Muscle of back (tissue), 11 donors: ENCODE results near the gene RPTOR. TPM values are rescaled to one million over a fixed set of nuclear protein-coding genes. Genes with fewer than 3 reads are reported as not detected.
"Not testable (repeated sequence)": the region's sequence is repeated elsewhere in the genome, so short reads cannot be mapped to it uniquely, and the experiment has no call there.

Experiments used
- DNase-seq, 3 donors: peaks; one replicate each; pipeline versions ENCODE4 v3.0.0 to v3.0.0-alpha.2; 2013
- polyA plus RNA-seq, 10 donors: library from polyadenylated mRNA; unstranded; fragments of 120-200 nt; gene quantifications; one replicate each; pipeline ENCODE4 v1.2.1, GENCODE V29; 2013; ENCODE audit not compliant: insufficient read length in 10 of 10

RPTOR gene
- polyA plus RNA-seq, 10 donors: 18.8 to 24.3 (median 21.2) TPM

DNA sequence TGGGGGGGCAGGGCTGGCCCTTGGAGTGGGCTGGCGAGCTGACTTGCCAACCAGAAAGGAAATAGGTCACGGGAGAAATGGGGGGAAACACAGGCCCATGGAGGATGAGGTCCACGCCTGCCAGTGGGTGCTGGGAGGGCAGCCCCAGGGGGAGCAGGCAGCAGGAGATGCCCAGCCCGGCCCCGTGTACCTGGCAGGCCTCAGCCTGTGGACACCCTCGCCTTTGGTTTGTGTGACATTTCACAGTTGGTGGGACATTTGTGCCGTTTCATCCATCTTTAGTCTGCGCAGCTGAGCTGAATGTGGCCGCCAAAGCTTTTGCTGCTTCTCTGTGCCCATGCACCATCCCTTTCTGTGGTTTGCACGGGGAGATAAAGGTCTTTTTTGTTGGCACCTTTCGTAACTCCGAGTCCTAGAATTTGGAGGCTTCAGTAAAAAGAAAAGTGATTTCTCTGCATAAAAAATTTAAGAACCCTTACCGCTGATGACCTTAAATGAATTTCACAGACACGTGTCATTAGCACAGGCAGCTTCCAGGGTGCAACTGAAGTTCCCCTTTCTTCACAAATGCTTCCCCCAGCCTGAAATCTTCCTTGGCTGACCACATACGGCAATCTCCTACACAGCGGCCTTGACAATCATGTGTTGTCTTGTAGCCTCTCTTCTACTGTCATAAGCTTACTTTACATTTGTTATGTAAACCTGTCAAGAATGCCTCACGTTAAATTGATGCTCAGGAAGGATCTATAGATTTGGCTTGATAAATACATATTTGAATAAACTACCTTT, 193.6 kb downstream of the RPTOR start:
- DNase-seq: peak in 1 of 3 donors; percentile 29

DNA sequence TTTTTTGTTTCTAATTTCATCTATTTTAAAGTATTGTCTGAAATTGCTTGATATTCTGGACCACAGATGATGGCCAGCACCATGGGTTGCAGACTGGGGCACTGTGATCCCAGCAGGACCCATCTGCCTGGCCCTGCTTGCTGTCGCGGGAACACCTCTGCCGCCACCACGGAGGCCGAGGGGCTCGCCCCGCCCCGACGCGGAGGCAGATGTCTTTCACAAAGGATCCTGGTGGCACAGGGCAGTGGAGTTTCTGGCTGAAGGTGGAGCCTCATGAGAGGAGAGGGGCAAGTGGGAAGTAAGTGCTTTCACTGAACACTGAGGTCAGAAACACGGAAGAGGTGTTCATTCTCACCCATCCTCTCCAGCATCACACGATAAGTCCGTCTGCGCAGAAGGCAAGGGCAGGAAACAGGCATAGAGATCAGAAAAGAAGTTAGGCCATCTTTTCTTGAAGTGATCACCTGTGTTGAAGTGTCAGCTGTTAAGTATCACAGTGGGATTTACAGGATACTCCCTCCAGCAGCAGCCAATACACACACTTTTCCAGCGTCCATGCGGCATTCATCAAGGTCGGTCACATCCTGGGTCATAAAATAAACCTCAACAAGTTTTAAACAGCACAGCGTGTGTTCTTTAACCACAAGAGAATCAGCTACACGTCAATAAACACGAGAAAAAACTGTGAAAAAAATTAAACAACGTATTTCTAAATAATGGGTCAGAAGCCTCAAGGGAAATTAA, 194.5 kb downstream of the RPTOR start:
- no peak for DNase-seq

- no peak for DNase-seq
These were observed 195.5 kb downstream of the RPTOR start for GRCh38 chr17:80740141-80740540.

GRCh38 chr17:80742091-80742490, 197.5 kb downstream of the RPTOR start:
- DNase-seq: no peak

DNA sequence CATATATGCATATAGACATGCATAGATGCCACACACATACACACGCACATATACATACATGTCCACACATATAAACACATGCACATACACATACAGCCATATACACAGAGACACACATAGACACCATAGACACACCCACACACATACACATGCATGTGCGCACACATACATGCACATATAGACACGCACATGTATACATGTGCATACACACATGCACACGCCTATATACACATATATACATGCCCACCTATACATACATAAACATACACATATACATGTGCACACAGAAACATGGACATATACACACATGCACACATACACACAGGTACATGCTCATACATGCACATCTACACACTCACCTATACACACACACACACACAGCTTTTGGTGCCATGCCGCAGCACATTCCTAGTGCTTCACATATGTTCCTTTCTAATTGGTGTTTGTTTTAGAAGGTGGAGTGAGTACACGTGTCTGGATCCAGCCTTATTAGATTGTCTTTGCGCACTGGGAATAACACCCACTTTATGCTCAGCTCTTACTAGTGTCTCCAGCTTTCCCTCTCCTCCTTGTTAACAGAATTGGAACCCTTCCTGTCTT, 198.0 kb downstream of the RPTOR start:
- DNase-seq: no peak

GRCh38 chr17:80743181-80743771, 198.6 kb downstream of the RPTOR start:
- no peak for DNase-seq

DNA sequence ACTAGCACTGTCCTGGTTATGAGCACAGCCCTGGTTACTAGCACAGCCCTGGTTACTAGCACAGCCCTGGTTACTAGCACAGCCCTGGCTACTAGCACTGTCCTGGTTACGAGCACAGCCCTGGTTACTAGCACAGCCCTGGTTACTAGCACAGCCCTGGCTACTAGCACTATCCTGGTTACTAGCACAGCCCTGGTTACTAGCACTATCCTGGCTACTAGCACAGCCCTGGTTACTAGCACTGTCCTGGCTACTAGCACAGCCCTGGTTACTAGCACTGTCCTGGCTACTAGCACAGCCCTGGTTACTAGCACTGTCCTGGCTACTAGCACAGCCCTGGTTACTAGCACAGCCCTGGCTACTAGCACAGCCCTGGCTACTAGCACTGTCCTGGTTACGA, 199.3 kb downstream of the RPTOR start:
- not testable (repeated sequence) for DNase-seq

GRCh38 chr17:80744725-80745124, 200.1 kb downstream of the RPTOR start:
- not testable (repeated sequence) for DNase-seq

DNA sequence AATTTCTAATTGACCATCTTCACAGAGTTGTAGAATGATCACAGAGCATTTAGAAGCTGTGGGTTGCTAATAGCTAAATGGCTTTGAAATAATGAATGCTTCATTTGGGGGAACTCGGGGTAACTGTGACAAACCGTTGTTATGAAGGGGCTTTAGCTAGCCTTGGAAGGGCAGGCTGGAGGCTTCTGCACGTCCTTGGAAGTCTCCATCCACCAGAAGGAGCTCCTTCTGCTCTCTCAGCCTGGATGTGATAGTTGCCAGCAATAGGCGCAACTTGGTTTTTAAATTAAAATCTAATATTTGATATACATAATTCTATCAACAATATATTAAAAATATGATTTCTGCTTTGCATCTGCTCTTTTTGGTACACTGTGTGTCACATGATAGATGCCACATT, 200.5 kb downstream of the RPTOR start:
- DNase-seq: no peak

DNA sequence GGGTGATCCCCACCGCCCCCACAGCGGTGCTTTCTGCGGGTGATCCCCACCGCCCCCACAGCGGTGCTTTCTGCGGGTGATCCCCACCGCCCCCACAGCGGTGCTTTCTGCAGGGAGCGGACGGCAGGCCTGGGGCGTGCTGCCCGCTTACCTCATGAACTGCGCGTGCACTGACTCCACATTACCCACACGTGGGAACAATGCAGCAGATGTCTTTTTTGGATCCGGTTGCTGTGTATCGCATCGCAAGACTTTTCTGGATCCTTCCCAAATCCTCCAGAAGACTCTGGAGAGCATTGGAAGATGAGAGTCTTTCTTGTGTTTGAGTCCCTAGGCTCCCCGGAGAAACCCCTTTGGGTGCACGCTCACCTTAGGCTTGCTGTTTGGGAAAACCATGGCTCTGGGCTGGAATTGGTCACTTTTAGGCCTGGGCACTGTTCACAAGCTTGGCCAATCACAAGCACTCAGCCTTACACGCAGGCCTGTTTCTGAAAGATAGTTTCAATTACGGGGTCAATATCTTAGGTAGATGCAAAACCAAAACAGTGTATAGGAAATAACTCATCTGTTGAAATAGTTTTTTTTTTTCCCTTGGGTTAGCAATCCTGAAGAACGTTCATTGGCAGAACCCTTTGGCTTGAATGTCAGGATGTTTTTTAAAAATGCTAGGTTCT, 201.8 kb downstream of the RPTOR start:
- DNase-seq: peak in 1 of 3 donors; percentile 71

GRCh38 chr17:80747469-80747868, 202.8 kb downstream of the RPTOR start:
- DNase-seq: no peak

DNA sequence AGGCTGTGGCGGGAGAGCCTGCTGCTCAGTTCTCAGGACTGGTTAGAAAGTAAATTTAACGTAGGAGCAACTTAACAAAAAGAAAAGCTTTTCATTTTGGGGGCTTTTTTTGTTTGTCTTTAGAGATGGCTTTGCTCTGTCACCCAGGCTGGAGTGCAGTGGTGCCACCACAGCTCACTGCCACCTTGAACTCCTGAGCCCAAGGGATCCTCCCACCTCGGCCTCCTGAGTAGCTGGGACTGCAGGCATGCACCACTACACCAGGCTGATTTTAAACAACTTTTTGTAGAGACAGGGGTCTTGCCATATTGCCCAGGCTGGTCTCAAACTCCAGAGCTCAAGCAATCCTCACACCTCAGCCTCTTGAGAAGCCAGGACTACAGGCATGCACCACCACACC, 205.0 kb downstream of the RPTOR start:
- DNase-seq: no peak

- DNase-seq: no peak
These were observed 205.6 kb downstream of the RPTOR start for GRCh38 chr17:80750263-80750662.

DNA sequence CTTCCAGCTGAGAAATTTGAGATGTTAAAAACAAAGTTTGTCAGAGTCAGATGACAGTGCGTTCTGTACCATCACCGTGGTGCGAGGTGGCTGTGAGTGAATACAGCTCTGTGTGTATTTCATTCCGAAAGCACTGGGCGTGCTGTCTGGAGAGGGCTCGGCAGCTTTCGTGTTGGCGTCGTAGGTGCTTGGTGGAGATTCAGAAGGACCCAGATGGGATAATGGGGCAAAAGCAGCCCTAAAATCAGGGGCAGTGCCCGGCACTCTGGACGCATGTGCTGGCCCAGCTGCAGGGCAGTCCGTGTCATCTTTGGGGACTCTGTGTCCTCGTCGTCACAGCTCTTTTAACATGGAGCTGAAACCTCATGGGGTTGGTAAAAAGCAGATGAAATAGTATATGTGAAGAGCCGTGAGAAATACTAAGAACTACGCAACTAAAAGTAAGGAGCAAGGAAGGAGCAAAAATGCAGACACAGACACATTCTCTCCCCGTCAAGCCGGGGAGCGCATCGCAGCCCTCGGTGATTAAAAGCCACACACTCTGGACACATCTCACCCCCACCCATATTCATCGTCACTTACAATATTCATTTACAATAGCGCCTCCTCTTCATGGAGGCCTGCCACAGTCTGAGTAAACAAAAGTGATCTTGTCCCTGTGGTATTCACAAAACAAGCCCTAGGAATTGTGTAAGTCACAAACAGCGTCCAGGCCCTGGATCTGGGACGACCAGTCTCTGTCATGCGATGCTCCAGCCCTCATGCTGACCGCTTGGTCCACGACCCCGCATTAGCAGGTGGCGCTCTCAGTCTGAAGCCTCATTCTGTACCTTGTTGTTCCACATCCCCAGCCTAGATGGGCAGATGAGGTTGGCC, 206.7 kb downstream of the RPTOR start:
- peak in 1 of 3 donors; percentile 41 for DNase-seq

GRCh38 chr17:80751946-80752581, 207.4 kb downstream of the RPTOR start:
- DNase-seq: peak in 1 of 3 donors; percentile 22

DNA sequence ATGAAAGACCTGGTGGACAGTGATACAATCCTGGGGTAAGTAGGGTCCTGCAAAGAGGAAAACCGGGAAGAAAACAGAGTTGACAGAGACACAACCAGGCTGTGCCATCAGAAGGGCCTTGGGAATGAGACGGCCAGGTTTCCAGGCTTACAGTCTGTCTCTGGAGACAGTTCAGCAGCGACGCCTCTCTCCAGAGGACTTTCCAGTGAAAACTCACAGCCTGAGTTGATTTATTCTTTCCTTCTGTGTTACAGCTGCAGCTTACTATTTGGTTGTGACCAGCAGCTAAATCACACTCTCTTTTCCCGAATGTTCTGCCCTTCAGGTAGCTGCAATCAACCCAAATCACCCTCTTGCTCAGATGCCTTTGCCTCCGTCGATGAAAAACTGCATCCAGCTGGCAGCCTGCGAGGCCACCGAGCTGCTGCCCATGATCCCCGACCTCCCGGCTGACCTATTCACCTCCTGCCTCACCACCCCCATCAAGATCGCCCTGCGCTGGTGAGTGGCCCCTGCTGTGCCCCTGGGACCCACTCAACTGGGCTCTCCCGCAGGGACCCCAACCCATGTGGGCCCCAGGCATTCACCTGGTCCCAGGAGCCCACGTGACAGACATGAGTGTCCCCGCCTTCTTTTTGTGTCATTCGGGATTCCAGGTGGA, 209.2 kb downstream of the RPTOR start:
- no peak for DNase-seq

DNA sequence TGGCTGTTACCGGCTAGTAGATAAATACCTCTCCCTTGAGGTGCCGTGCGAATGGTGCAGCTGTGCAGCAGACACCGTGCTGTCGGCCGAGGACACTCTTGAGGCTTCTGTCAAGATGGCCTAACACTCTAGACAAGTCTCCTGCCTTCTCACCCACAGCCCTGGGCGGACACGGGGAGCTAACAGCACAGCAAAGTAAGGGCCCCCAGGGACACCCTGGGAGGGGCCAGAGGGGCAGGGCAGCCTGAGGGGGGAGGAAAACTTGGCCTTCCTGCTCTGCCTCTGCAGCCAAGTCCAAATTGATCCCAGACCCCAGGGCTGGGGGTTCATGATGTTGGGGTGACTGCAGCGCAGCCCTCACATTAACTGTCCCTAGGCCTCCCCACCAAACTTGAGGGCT, 210.2 kb downstream of the RPTOR start:
- DNase-seq: no peak

DNA sequence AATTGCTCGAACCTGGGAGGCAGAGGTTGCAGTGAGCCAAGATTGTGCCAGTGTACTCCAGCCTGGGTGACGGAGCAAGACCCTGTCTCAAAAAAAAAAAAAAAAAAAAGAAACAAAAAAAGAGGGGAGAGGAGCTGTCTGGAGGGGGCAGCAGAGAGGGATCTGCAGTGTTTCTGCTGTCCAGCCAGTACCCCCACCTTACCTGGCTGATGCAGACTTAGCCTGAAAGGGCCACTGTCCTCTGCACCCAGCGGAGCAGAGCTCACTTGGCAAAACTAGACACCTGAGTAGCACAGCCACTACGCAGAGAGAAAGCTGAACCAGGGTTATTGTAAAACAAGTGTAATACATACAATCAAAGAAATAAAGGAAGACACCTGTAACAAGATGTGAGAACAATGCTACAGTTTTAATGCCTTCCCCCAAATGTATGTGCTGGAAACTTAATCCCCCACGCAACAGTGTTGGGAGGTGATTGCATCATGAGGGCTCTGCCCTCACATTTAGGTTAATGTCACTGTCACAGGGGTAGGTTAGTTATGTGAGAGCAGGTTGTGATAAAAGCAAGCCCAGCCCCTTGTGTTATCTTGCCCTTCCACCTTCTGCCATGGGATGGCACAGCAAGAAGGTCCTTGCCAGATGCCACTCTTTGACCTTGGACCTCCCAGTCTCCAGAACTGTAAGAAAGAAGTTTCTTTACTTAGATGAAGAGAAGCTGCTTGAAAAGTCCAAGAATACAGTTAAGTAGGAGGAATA, 211.2 kb downstream of the RPTOR start:
- DNase-seq: no peak
